Measurements from ENCODE around the gene GRIN1. TPM values are rescaled to one million over a fixed set of nuclear protein-coding genes. Genes with fewer than 3 reads are reported as not detected.

GRIN1 gene
- total and polyA plus RNA-seq, 2 donors (not counting 1 experiment from before 2014, with no cell fraction given) = 0.04 TPM; not detected in 1

- H3K27ac Mint-ChIP-seq = no peak overlapping the region
- Histone ChIP-seq H4K20me1 (ENCODE audit: control insufficient read depth, insufficient read depth, low read length, poor library complexity, severe bottlenecking) (peaks cover 8% of the 10 kb centered on the region), H3K27me3 (replicated peaks in 1 of 4; ENCODE audit: control extremely low read depth in 1 of 4, control insufficient read depth in 3 of 4, insufficient read depth in 4 of 4, low read length in 3 of 4) (no peaks in the 10 kb centered on the region), H3K79me2 (ENCODE audit: control insufficient read depth, insufficient read depth, low read length) (peaks cover 2% of the 10 kb centered on the region), H3K4me2 (replicated peaks; ENCODE audit: low read depth, low read length, poor library complexity, severe bottlenecking) (no peak overlapping the region), H3K9me3 (ENCODE audit: control extremely low read depth in 1 of 3, control insufficient read depth in 2 of 3, insufficient read depth in 1 of 3, low read length in 2 of 3) (no peaks in the 10 kb centered on the region), H2AFZ (ENCODE audit: insufficient read depth, low read depth, low read length, poor library complexity, severe bottlenecking) (no peak overlapping the region), H3K27ac (ENCODE audit: low read length in 2 of 2) (no peak overlapping the region), H3K9ac (ENCODE audit: low read length) (no peak overlapping the region), H3K4me3 (ENCODE audit: control extremely low read depth in 1 of 5, extremely low read depth in 1 of 5, insufficient read depth in 1 of 5, low read depth in 2 of 5, low read length in 4 of 5) (no peak overlapping the region), H3K4me1 (ENCODE audit: control insufficient read depth in 2 of 2, insufficient read depth in 2 of 2, low read length in 2 of 2) (peaks cover 0 to 12% of the 10 kb centered on the region in 2 donors), H3K36me3 (replicated peaks in 1 of 2; ENCODE audit: control extremely low read depth in 1 of 2, control insufficient read depth in 1 of 2, extremely low read depth in 1 of 2, insufficient read depth in 2 of 2, low read length in 1 of 2) (peaks cover 1 to 63% of the 10 kb centered on the region in 2 experiments)
- no peak for ATAC-seq (ENCODE audit: low read depth)
- H3K9me3 Mint-ChIP-seq (ENCODE audit: insufficient read depth) = no peaks in the 10 kb centered on the region
- intact Hi-C loops (cut with micrococcal nuclease) = no loop called here
- CTCF ChIA-PET = interaction anchor here (1.3 to 2.5 kb wide), 5 partner anchors 10 to 130 kb away, joined by 4 to 13 read pairs (median 10); partner anchors contain the start of genes MAN1B1 and RNF224
- H3K4me3 Mint-ChIP-seq = no peak overlapping the region
- DNase-seq = no peak
- H3K4me1 Mint-ChIP-seq = peaks cover 6% of the 10 kb centered on the region
- WGBS (ENCODE audit: insufficient coverage) = 99% methylated on average over 28 of the region's 31 CpGs
- POLR2A ChIA-PET = no interaction called here
- TF ChIP-seq EZH2 (IDR thresholded peaks at IDR 0.05; ENCODE audit: borderline replicate concordance, insufficient read depth, low read depth, low read length, poor library complexity, severe bottlenecking) (no peak), CTCF (IDR thresholded peaks at IDR 0.05) (no peak)
- no peaks in the 10 kb centered on the region for H3K27me3 Mint-ChIP-seq
Measured at GRCh38 chr9:137096785-137097546, 42.0 kb upstream of the GRIN1 start.

DNA sequence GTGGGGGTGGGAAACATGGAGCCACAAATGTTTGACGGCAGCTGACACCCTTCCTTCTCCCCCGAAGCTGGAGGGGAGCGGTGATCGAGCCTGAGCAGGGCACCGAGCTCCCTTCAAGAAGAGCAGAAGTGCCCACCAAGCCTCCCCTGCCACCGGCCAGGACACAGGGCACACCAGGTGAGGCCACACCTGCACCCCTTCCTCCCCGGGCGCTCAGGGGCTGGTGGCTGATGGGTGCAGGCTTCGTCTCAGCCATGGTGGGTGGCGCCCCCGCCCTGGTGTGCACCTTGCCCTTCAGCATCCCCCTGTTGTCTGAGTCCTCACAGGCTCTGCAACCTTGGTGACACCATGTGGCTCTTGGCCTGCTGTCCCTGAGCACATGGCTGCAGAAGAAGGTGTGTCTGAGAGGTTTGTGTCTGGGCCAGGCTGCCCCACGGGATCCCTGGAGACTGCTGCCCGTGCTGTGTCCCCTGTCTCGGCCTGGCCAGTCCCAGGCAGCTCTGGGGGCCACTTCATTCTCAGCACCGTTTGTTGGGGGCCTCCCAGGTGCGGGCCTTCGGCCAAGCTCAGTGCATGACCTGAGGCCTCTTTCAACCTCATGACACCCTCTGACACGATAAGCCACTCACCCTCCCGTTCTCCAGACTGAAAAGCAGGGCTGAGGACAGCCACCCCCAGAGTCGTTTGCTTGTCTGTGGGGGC is 41.0 kb upstream of the GRIN1 start:
- H3K9me3 ChIP-seq (ENCODE audit: control extremely low read depth in 1 of 3, control insufficient read depth in 2 of 3, insufficient read depth in 1 of 3, low read length in 2 of 3) = no peaks in the 10 kb centered on the region
- H3K27me3 ChIP-seq (replicated peaks in 1 of 4; ENCODE audit: control extremely low read depth in 1 of 4, control insufficient read depth in 3 of 4, insufficient read depth in 4 of 4, low read length in 3 of 4) = no peaks in the 10 kb centered on the region
- Mint-ChIP-seq H3K27ac (no peak overlapping the region), H3K4me1 (peaks cover 6% of the 10 kb centered on the region), H3K27me3 (no peaks in the 10 kb centered on the region), H3K9me3 (ENCODE audit: insufficient read depth) (no peaks in the 10 kb centered on the region), H3K4me3 (no peak overlapping the region)
- H3K79me2 ChIP-seq (ENCODE audit: control insufficient read depth, insufficient read depth, low read length) = no peaks in the 10 kb centered on the region
- peaks cover 5% of the 10 kb centered on the region for H4K20me1 ChIP-seq (ENCODE audit: control insufficient read depth, insufficient read depth, low read length, poor library complexity, severe bottlenecking)
- no peak for ATAC-seq (ENCODE audit: low read depth)
- no peak overlapping the region for H3K27ac ChIP-seq (ENCODE audit: low read length in 2 of 2)
- H3K4me1 ChIP-seq (ENCODE audit: control insufficient read depth in 2 of 2, insufficient read depth in 2 of 2, low read length in 2 of 2) = peaks cover 0 to 12% of the 10 kb centered on the region in 2 donors
- 95% methylated on average over 19 of the region's 20 CpGs for WGBS (ENCODE audit: insufficient coverage)
- no peak overlapping the region for H3K9ac ChIP-seq (ENCODE audit: low read length)
- TF ChIP-seq CTCF (IDR thresholded peaks at IDR 0.05) = no peak
- TF ChIP-seq EZH2 (IDR thresholded peaks at IDR 0.05; ENCODE audit: borderline replicate concordance, insufficient read depth, low read depth, low read length, poor library complexity, severe bottlenecking) = no peak
- H3K36me3 ChIP-seq (replicated peaks in 1 of 2; ENCODE audit: control extremely low read depth in 1 of 2, control insufficient read depth in 1 of 2, extremely low read depth in 1 of 2, insufficient read depth in 2 of 2, low read length in 1 of 2) = peaks cover 1 to 62% of the 10 kb centered on the region in 2 experiments
- no peak overlapping the region for H3K4me3 ChIP-seq (ENCODE audit: control extremely low read depth in 1 of 5, extremely low read depth in 1 of 5, insufficient read depth in 1 of 5, low read depth in 2 of 5, low read length in 4 of 5)
- no peak overlapping the region for H2AFZ ChIP-seq (ENCODE audit: insufficient read depth, low read depth, low read length, poor library complexity, severe bottlenecking)
- POLR2A ChIA-PET = no interaction called here
- intact Hi-C loops (cut with micrococcal nuclease) = no loop called here
- DNase-seq = no peak
- CTCF ChIA-PET = interaction anchor here (2.5 kb wide), 1 partner anchor 15 kb away, joined by 6 read pairs; no protein-coding TSS in a partner anchor
- H3K4me2 ChIP-seq (replicated peaks; ENCODE audit: low read depth, low read length, poor library complexity, severe bottlenecking) = no peak overlapping the region
